Fibroblast of peridontal ligament (primary cell): ENCODE data around the gene PCDHGB4.
"Not testable (repeated sequence)": the region's sequence is repeated elsewhere in the genome, so short reads cannot be mapped to it uniquely, and the experiment has no call there.

Source experiments
- DNase-seq: peaks from one replicate; pipeline ENCODE4 v3.0.0-alpha.2; 2010; ENCODE audit errors: extremely low read depth

Gene PCDHGB4

GRCh38 chr5:141366016-141366896 is 21.2 kb upstream of the PCDHGB4 start:
- no peak for DNase-seq

- DNase-seq, result peak; percentile 38
Observed at GRCh38 chr5:141369994-141370848, 17.3 kb upstream of the PCDHGB4 start, which contains the start of gene PCDHGB3. TSS of gene PCDHGB3 (plus strand) at chr5:141370242. CDS start at chr5:141370395, 153 bp downstream.

DNA sequence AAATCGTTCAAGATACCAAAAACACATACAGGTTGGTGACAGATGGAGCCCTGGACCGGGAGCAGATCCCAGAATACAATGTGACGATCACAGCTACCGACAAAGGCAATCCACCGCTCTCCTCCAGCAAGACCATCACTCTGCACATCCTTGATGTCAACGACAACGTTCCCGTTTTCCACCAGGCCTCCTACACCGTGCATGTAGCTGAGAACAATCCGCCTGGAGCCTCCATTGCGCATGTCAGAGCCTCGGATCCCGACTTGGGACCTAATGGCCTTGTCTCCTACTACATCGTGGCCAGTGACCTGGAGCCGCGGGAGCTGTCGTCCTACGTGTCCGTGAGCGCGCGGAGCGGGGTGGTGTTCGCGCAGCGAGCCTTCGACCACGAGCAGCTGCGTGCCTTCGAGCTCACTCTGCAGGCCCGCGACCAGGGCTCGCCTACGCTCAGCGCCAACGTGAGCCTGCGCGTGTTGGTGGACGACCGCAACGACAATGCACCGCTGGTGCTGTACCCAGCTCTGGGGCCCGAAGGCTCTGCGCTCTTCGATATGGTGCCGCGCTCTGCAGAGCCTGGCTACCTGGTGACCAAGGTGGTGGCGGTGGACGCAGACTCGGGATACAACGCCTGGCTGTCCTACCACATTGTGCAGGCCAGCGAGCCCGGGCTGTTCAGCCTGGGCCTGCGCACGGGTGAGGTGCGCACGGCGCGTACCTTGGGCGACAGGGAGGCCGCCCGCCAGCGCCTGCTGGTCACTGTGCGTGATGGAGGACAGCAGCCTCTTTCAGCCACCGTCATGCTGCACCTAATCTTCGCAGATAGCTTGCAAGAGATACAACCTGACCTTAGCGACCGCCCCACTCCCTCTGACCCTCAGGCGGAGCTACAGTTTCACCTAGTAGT is 15.7 kb upstream of the PCDHGB4 start:
- no peak for DNase-seq

GRCh38 chr5:141373673-141374317 is 13.7 kb upstream of the PCDHGB4 start, which contains the start of gene PCDHGA6:
TSS of gene PCDHGA6 (plus strand) at chr5:141373891. CDS start at chr5:141374084, 193 bp downstream.
- DNase-seq, result peak; percentile 49

DNA sequence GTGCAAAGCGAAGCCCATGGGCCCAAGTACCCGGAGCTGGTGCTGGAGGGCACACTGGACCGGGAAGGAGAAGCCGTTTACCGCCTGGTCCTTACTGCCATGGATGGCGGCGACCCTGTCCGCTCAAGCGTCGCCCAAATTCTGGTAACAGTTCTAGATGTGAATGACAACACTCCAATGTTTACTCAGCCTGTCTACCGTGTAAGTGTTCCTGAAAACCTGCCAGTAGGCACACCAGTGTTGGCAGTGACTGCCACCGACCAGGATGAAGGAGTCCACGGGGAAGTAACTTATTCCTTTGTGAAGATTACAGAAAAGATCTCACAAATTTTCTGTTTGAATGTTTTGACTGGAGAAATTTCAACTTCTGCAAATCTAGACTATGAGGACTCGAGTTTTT is 12.9 kb upstream of the PCDHGB4 start:
- no peak for DNase-seq

- not testable (repeated sequence) for DNase-seq
Observed at GRCh38 chr5:141375444-141376155, 11.9 kb upstream of the PCDHGB4 start.

DNA sequence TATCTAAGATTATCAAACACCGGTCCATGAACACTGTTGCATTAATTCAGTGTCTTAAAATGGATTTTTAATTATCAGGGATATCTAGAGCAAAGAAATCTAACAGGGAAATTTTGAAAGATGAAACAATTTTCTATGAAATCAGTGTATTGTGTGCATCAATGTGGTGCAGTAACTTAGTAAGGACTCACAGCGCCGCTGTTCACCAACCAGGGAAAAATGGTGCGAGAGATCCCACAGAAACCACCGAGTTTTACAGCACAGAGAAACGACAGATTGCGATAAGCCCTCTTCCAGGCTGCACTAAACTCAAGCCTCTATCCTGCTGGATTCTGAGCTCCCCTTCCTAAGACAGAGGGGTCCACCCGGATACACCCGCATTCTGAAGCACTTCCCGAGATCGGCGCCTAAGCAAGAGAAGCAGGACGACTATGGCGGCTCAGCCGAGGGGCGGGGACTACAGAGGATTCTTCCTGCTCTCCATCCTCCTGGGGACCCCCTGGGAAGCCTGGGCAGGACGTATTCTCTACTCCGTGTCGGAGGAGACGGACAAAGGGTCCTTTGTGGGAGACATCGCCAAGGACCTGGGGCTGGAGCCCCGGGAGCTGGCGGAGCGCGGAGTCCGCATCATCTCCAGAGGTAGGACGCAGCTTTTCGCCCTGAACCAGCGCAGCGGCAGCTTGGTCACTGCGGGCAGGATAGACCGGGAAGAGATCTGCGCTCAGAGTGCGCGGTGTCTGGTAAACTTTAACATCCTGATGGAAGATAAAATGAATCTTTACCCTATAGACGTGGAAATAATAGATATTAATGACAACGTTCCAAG is 4.8 kb upstream of the PCDHGB4 start, which contains the start of gene PCDHGA7:
Gene PCDHGA7 (plus strand): TSS at position 274 of the 826 bp plus-strand sequence. CDS start 158 bp downstream, at position 432.
- DNase-seq, result peak; percentile 52

- no peak for DNase-seq
Observed at GRCh38 chr5:141383345-141383744, 4.2 kb upstream of the PCDHGB4 start.

GRCh38 chr5:141384471-141385267 is 2.8 kb upstream of the PCDHGB4 start:
- DNase-seq, result no peak

- DNase-seq, result no peak
Observed at GRCh38 chr5:141388661-141389060, 1.2 kb downstream of the PCDHGB4 start.

- DNase-seq, result no peak
Observed at GRCh38 chr5:141389153-141390042, 1.9 kb downstream of the PCDHGB4 start.

GRCh38 chr5:141392429-141393198 is 5.1 kb downstream of the PCDHGB4 start, which contains the start of gene PCDHGA8:
TSS of gene PCDHGA8 (plus strand) at chr5:141392633. CDS start at chr5:141392814, 181 bp downstream.
- DNase-seq, result no peak

DNA sequence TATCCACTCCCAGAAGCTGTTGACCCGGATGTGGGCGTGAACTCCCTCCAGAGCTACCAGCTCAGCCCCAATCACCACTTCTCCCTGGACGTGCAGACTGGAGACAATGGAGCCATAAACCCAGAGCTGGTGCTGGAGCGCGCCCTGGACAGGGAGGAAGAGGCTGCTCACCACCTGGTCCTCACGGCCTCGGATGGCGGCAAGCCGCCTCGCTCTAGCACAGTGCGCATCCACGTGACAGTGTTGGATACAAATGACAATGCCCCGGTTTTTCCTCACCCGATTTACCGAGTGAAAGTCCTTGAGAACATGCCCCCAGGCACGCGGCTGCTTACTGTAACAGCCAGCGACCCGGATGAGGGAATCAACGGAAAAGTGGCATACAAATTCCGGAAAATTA is 5.8 kb downstream of the PCDHGB4 start:
- no peak for DNase-seq

DNA sequence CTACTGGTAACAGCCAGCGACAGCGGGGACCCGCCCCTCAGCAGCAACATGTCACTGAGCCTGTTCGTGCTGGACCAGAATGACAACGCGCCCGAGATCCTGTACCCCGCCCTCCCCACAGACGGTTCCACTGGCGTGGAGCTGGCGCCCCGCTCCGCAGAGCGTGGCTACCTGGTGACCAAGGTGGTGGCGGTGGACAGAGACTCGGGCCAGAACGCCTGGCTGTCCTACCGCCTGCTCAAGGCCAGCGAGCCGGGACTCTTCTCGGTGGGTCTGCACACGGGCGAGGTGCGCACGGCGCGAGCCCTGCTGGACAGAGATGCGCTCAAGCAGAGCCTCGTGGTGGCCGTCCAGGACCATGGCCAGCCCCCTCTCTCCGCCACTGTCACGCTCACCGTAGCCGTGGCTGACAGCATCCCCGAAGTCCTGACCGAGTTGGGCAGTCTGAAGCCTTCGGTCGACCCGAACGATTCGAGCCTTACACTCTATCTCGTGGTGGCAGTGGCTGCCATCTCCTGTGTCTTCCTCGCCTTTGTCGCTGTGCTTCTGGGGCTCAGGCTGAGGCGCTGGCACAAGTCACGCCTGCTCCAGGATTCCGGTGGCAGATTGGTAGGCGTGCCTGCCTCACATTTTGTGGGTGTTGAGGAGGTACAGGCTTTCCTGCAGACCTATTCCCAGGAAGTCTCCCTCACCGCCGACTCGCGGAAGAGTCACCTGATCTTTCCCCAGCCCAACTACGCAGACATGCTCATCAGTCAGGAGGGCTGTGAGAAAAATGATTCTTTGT is 7.1 kb downstream of the PCDHGB4 start:
- DNase-seq, result not testable (repeated sequence)

DNA sequence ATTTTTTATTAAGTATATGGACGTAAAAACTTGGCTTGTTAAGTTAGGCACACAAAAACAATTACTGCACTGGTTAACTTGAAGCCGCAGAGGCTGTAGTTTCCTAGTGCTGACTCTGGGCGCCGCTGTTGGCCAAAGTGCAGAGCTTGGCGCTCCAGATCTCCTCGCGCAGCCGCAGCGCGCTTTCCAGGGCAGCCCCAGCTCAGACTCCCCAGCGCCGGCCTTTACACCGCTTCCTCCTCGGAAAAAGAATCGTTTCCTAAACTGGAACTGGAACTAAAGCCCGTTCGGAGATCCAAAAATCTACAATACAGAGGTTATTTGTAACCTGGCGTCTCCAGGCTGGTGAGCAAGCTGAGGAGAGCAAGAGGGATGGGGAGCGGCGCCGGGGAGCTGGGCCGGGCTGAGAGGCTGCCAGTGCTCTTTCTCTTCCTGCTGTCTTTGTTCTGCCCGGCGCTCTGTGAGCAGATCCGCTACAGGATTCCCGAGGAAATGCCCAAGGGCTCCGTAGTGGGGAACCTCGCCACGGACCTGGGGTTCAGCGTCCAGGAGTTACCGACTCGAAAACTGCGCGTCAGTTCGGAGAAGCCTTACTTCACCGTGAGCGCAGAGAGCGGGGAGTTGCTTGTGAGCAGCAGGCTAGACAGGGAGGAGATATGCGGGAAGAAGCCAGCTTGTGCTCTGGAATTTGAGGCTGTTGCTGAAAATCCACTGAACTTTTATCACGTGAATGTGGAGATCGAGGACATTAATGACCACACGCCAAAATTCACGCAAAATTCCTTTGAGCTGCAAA is 10.5 kb downstream of the PCDHGB4 start, which contains the start of gene PCDHGB5:
Gene PCDHGB5 (plus strand): TSS at position 192 of the 796 bp plus-strand sequence. CDS start 181 bp downstream, at position 373.
- peak; percentile 39 for DNase-seq
